Activated B cell treated with CpG ODN at 0.5 μM for 24 hours (primary cell): ENCODE results near the gene HADHA. TPM values are rescaled to one million over a fixed set of nuclear protein-coding genes. Genes with fewer than 3 reads are reported as not detected.

ENCODE experiments used
- ATAC-seq: fragments of 200-7000 bp; cut with Tn5 transposase; one replicate; pipeline ENCODE4 v1.10.0; 2021; ENCODE audit warnings: low read depth, mild to moderate bottlenecking, moderate library complexity
- CTCF ChIA-PET: fragments of 350-600 bp; sonication (Branson Sonifier 250); formaldehyde crosslinking; loops from one replicate; lab custom pipeline; 2021; ENCODE audit warnings: antibody characterized with exemption; lab: Charles Lee
- POLR2A ChIA-PET: fragments of 350-600 bp; sonication (Branson Sonifier 250); formaldehyde crosslinking; loops from one replicate; lab custom pipeline; 2021; ENCODE audit warnings: antibody characterized with exemption; lab: Charles Lee
- DNase-seq: peaks from one replicate; pipeline ENCODE4 v3.0.0; 2022
- H3K27ac Mint-ChIP-seq: one replicate; pipeline ENCODE4 v1.8.0; 2020; ENCODE audit warnings: mixed read lengths
- H3K27me3 Mint-ChIP-seq: one replicate; pipeline ENCODE4 v1.8.0; 2021; ENCODE audit warnings: mixed read lengths
- H3K36me3 Mint-ChIP-seq: one replicate; pipeline ENCODE4 v1.8.0; 2021; ENCODE audit warnings: low read depth, mixed read lengths
- H3K4me1 Mint-ChIP-seq: one replicate; pipeline ENCODE4 v1.8.0; 2021; ENCODE audit warnings: mixed read lengths
- H3K4me3 Mint-ChIP-seq: one replicate; pipeline ENCODE4 v1.8.0; 2020; ENCODE audit warnings: mild to moderate bottlenecking, mixed read lengths
- H3K9me3 Mint-ChIP-seq: one replicate; pipeline ENCODE4 v1.8.0; 2020; ENCODE audit warnings: mixed read lengths
- CTCF ChIP-seq: fragments of 200-600 bp; IDR thresholded peaks from one replicate; pipeline ENCODE4 v1.8.0; 2022; ENCODE audit warnings: antibody characterized with exemption, mild to moderate bottlenecking
- intact Hi-C: fragments of 100-400 bp; cut with micrococcal nuclease; formaldehyde crosslinking; loops from one replicate; pipeline ENCODE4 v1.15.1; 2024
- total RNA-seq: library from RNA; stranded (reverse); gene quantifications from 2 replicates; pipeline ENCODE4 v1.2.3, GENCODE V29; 2022

HADHA gene
- total RNA-seq, 1 donor from 2014 or later, result 127 TPM

GRCh38 chr2:26172871-26173775 is 71.3 kb downstream of the HADHA start, which contains the start of gene GAREM2:
Gene GAREM2 (plus strand): TSS chr2:26173088. CDS start chr2:26173221, 133 bp downstream.
- CTCF ChIA-PET, result no interaction called here
- ATAC-seq (peak; percentile 26), DNase-seq (no peak)
- Mint-ChIP-seq H3K9me3 (no peaks in the 10 kb centered on the region), H3K4me1 (peaks cover 16% of the 10 kb centered on the region), H3K36me3 (no peaks in the 10 kb centered on the region), H3K27me3 (peaks cover 42% of the 10 kb centered on the region), H3K4me3 (peak within 1 kb of the TSS; percentile 84), H3K27ac (peak within 1 kb of the TSS; percentile 50)
- POLR2A ChIA-PET, result interaction anchor here (1.2 kb wide), 1 partner anchor 11 kb away, joined by 3 read pairs; no protein-coding TSS in a partner anchor
- intact Hi-C loops, result no loop called here
- TF ChIP-seq CTCF, result no peak

- TF ChIP-seq CTCF, result no peak
- ChIA-PET CTCF (interaction anchor here (1.0 kb wide), 1 partner anchor 159 kb away, joined by 3 read pairs; no protein-coding TSS in a partner anchor), POLR2A (interaction anchor here (1.2 kb wide), 1 partner anchor 12 kb away, joined by 3 read pairs; no protein-coding TSS in a partner anchor)
- Mint-ChIP-seq H3K4me1 (peaks cover 16% of the 10 kb centered on the region), H3K27ac (peak overlapping the region; percentile 50), H3K36me3 (no peaks in the 10 kb centered on the region), H3K4me3 (peak overlapping the region; percentile 84), H3K9me3 (no peaks in the 10 kb centered on the region), H3K27me3 (peaks cover 42% of the 10 kb centered on the region)
- DNase-seq (no peak), ATAC-seq (peak; percentile 25)
- intact Hi-C loops, result no loop called here
These were observed 72.1 kb downstream of the HADHA start for GRCh38 chr2:26172189-26172870.

- Mint-ChIP-seq H3K4me3 (peak overlapping the region; percentile 41), H3K36me3 (no peaks in the 10 kb centered on the region), H3K27me3 (peaks cover 40% of the 10 kb centered on the region), H3K27ac (no peak overlapping the region), H3K4me1 (peaks cover 16% of the 10 kb centered on the region), H3K9me3 (no peaks in the 10 kb centered on the region)
- no peak for DNase-seq
- no peak for TF ChIP-seq CTCF
- intact Hi-C loops, result loop anchor here (1.0 kb wide), 1 partner anchor 160 kb away; no protein-coding TSS in a partner anchor
- ATAC-seq, result no peak
- CTCF ChIA-PET, result no interaction called here
- POLR2A ChIA-PET, result no interaction called here
These were observed 73.6 kb downstream of the HADHA start for GRCh38 chr2:26170795-26171194.

GRCh38 chr2:26169681-26170414 is 74.6 kb downstream of the HADHA start:
- intact Hi-C loops, result no loop called here
- Mint-ChIP-seq H3K36me3 (no peaks in the 10 kb centered on the region), H3K27me3 (peaks cover 35% of the 10 kb centered on the region), H3K4me3 (no peak overlapping the region), H3K4me1 (peaks cover 16% of the 10 kb centered on the region), H3K27ac (no peak overlapping the region), H3K9me3 (no peaks in the 10 kb centered on the region)
- CTCF ChIA-PET, result no interaction called here
- ATAC-seq (no peak), DNase-seq (no peak)
- POLR2A ChIA-PET, result no interaction called here
- no peak for TF ChIP-seq CTCF
